ENCODE results near the gene FBXL14. TPM values are rescaled to one million over a fixed set of nuclear protein-coding genes. Genes with fewer than 3 reads are reported as not detected.
A peak's percentile ranks its signal among the peaks of the same experiment; 100 is the strongest.

The FBXL14 gene
- total RNA-seq (2014; rRNA removed; shearing (Covaris generic)) = 3.2 and 9.3 TPM in 2 replicates
- polyA plus RNA-seq (2016; fragmentation: Nextera tagmentation; extraction: Ambion mirVana) = 1.2 and 1.9 TPM in 2 replicates

GRCh38 chr12:1594261-1595025 lies at the start of gene FBXL14:
Gene FBXL14, minus strand, starts transcription at chr12:1594581. Its CDS starts 515 bp downstream, at chr12:1594066.
- Histone ChIP-seq H3F3A (ENCODE audit: insufficient read depth) (peaks cover 78% of the 10 kb centered on the region), H3K4me1 (ENCODE audit: insufficient read depth) (peaks cover 48% of the 10 kb centered on the region), H4K20me1 (ENCODE audit: insufficient read depth) (no peaks in the 10 kb centered on the region), H3K27me3 (replicated peaks; ENCODE audit: insufficient read depth) (no peaks in the 10 kb centered on the region), H3K9me3 (ENCODE audit: low read depth) (no peaks in the 10 kb centered on the region), H3K27ac (peak within 1 kb of the TSS; percentile 90), H3K9me2 (ENCODE audit: insufficient read depth) (no peaks in the 10 kb centered on the region), H3K4me3 (peak within 1 kb of the TSS; percentile 69), H3K4me2 (ENCODE audit: unreplicated experiment) (peak within 1 kb of the TSS; percentile 98), H3K79me2 (ENCODE audit: insufficient read depth) (peaks cover 91% of the 10 kb centered on the region), H3K36me3 (ENCODE audit: low read depth) (no peaks in the 10 kb centered on the region), H3K9ac (peak within 1 kb of the TSS; percentile 89), H2AFZ (peak within 1 kb of the TSS; percentile 61)
- TF ChIP-seq EZH2phosphoT487 (IDR thresholded peaks at IDR 0.05; ENCODE audit: insufficient read depth, low read depth) (no peak), EZH2 (IDR thresholded peaks at IDR 0.05; ENCODE audit: insufficient read depth, poor library complexity, severe bottlenecking) (no peak)
- in situ Hi-C loops (cut with MboI) = no loop called here
- 1 to 2% methylated on average over 32 to 81 of the region's 115 CpGs for WGBS, 2 experiments (ENCODE audit: low coverage in 1 of 2, low lambda C conversion rate in 2 of 2, missing lambda C conversion rate in 2 of 2)
- peak; percentile 92 for DNase-seq

GRCh38 chr12:1643905-1644533 lies 49.6 kb upstream of the FBXL14 start:
- peaks cover 70% of the 10 kb centered on the region for H3K36me3 ChIP-seq (ENCODE audit: low read depth)
- in situ Hi-C loops (cut with MboI) = no loop called here
- H3K9me3 ChIP-seq (ENCODE audit: low read depth) = no peaks in the 10 kb centered on the region
- no peak overlapping the region for H3K9ac ChIP-seq
- H3F3A ChIP-seq (ENCODE audit: insufficient read depth) = peaks cover 44% of the 10 kb centered on the region
- peaks cover 21% of the 10 kb centered on the region for H3K4me1 ChIP-seq (ENCODE audit: insufficient read depth)
- no peaks in the 10 kb centered on the region for H3K9me2 ChIP-seq (ENCODE audit: insufficient read depth)
- peak overlapping the region; percentile 73 for H3K27ac ChIP-seq
- H3K4me2 ChIP-seq (ENCODE audit: unreplicated experiment) = no peak overlapping the region
- peaks cover 14% of the 10 kb centered on the region for H4K20me1 ChIP-seq (ENCODE audit: insufficient read depth)
- H3K79me2 ChIP-seq (ENCODE audit: insufficient read depth) = peaks cover 96% of the 10 kb centered on the region
- WGBS, 2 experiments (ENCODE audit: low coverage in 1 of 2, low lambda C conversion rate in 2 of 2, missing lambda C conversion rate in 2 of 2) = 44 to 47% methylated on average over 7 of the region's 7 CpGs
- no peak overlapping the region for H2AFZ ChIP-seq
- no peak for DNase-seq
- no peak overlapping the region for H3K4me3 ChIP-seq
- H3K27me3 ChIP-seq (replicated peaks; ENCODE audit: insufficient read depth) = no peaks in the 10 kb centered on the region
- TF ChIP-seq EZH2phosphoT487 (IDR thresholded peaks at IDR 0.05; ENCODE audit: insufficient read depth, low read depth) (no peak), EZH2 (IDR thresholded peaks at IDR 0.05; ENCODE audit: insufficient read depth, poor library complexity, severe bottlenecking) (no peak)

- Histone ChIP-seq H3F3A (ENCODE audit: insufficient read depth) (peaks cover 47% of the 10 kb centered on the region), H3K79me2 (ENCODE audit: insufficient read depth) (peaks cover 96% of the 10 kb centered on the region), H3K4me3 (no peak overlapping the region), H3K4me2 (ENCODE audit: unreplicated experiment) (no peak overlapping the region), H3K9me2 (ENCODE audit: insufficient read depth) (no peaks in the 10 kb centered on the region), H3K9ac (no peak overlapping the region), H3K27me3 (replicated peaks; ENCODE audit: insufficient read depth) (no peaks in the 10 kb centered on the region), H3K9me3 (ENCODE audit: low read depth) (no peaks in the 10 kb centered on the region), H4K20me1 (ENCODE audit: insufficient read depth) (peaks cover 14% of the 10 kb centered on the region), H3K36me3 (ENCODE audit: low read depth) (peaks cover 69% of the 10 kb centered on the region), H3K27ac (no peak overlapping the region), H2AFZ (no peak overlapping the region), H3K4me1 (ENCODE audit: insufficient read depth) (peaks cover 20% of the 10 kb centered on the region)
- in situ Hi-C loops (cut with MboI) = no loop called here
- no peak for DNase-seq
- WGBS, 2 experiments (ENCODE audit: low coverage in 1 of 2, low lambda C conversion rate in 2 of 2, missing lambda C conversion rate in 2 of 2) = 85 to 89% methylated on average over 9 of the region's 9 CpGs
- TF ChIP-seq EZH2phosphoT487 (IDR thresholded peaks at IDR 0.05; ENCODE audit: insufficient read depth, low read depth) (no peak), EZH2 (IDR thresholded peaks at IDR 0.05; ENCODE audit: insufficient read depth, poor library complexity, severe bottlenecking) (no peak)
Measured at GRCh38 chr12:1643043-1643442, 48.7 kb upstream of the FBXL14 start.

- H3K4me1 ChIP-seq (ENCODE audit: insufficient read depth) = peaks cover 20% of the 10 kb centered on the region
- 94 to 95% methylated on average over 7 of the region's 7 CpGs for WGBS, 2 experiments (ENCODE audit: low coverage in 1 of 2, low lambda C conversion rate in 2 of 2, missing lambda C conversion rate in 2 of 2)
- H3K36me3 ChIP-seq (ENCODE audit: low read depth) = peaks cover 69% of the 10 kb centered on the region
- H2AFZ ChIP-seq = no peak overlapping the region
- peaks cover 46% of the 10 kb centered on the region for H3F3A ChIP-seq (ENCODE audit: insufficient read depth)
- H4K20me1 ChIP-seq (ENCODE audit: insufficient read depth) = peaks cover 14% of the 10 kb centered on the region
- H3K9me2 ChIP-seq (ENCODE audit: insufficient read depth) = no peaks in the 10 kb centered on the region
- H3K9ac ChIP-seq = no peak overlapping the region
- H3K27ac ChIP-seq = no peak overlapping the region
- DNase-seq = no peak
- no peaks in the 10 kb centered on the region for H3K9me3 ChIP-seq (ENCODE audit: low read depth)
- H3K79me2 ChIP-seq (ENCODE audit: insufficient read depth) = peaks cover 96% of the 10 kb centered on the region
- TF ChIP-seq EZH2phosphoT487 (IDR thresholded peaks at IDR 0.05; ENCODE audit: insufficient read depth, low read depth) = no peak
- no peak for TF ChIP-seq EZH2 (IDR thresholded peaks at IDR 0.05; ENCODE audit: insufficient read depth, poor library complexity, severe bottlenecking)
- no peak overlapping the region for H3K4me2 ChIP-seq (ENCODE audit: unreplicated experiment)
- H3K4me3 ChIP-seq = no peak overlapping the region
- in situ Hi-C loops (cut with MboI) = no loop called here
- no peaks in the 10 kb centered on the region for H3K27me3 ChIP-seq (replicated peaks; ENCODE audit: insufficient read depth)
Measured at GRCh38 chr12:1642513-1642912, 48.1 kb upstream of the FBXL14 start.

Data from GM23248 (cell line).